ENCODE data around the gene FGF12.

The FGF12 gene

DNA sequence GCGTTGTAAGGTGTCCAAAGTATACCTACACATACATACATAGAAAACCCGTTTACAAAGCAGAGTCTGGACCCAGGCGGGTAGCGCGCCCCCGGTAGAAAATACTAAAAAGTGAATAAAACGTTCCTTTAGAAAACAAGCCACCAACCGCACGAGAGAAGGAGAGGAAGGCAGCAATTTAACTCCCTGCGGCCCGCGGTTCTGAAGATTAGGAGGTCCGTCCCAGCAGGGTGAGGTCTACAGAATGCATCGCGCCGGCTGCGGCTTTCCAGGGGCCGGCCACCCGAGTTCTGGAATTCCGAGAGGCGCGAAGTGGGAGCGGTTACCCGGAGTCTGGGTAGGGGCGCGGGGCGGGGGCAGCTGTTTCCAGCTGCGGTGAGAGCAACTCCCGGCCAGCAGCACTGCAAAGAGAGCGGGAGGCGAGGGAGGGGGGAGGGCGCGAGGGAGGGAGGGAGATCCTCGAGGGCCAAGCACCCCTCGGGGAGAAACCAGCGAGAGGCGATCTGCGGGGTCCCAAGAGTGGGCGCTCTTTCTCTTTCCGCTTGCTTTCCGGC lies 318.6 kb downstream of the FGF12 start:
- no peak for TF ChIP-seq CTCF (IDR thresholded peaks at IDR 0.05)

GRCh38 chr3:192408007-192408646 lies 319.2 kb downstream of the FGF12 start:
- TF ChIP-seq CTCF (IDR thresholded peaks at IDR 0.05) = no peak

GRCh38 chr3:192399767-192400166 lies 327.6 kb downstream of the FGF12 start:
- TF ChIP-seq CTCF (IDR thresholded peaks at IDR 0.05) = no peak

DNA sequence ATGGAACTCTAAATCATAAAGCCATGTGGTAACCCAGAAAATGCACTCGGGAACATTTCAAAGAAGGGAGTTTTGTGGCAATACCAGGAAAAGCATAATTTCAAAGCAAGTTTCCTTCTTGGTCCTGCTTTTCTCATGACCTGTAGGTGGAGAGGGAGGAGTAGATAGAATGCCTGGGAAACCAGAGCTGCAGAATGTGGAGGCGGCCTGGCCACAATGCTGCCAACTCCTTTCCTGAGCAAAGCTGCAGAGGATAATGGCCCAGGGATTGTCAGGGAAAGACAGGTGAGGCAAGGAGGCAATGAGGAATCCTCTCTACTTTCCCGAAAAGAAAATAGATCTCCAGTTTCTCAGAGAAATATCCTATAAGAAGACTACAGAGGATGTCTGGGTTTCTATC lies 330.3 kb downstream of the FGF12 start:
- no peak for TF ChIP-seq CTCF (IDR thresholded peaks at IDR 0.05)

- no peak for TF ChIP-seq CTCF (IDR thresholded peaks at IDR 0.05)
Measured at GRCh38 chr3:192395506-192395905, 331.8 kb downstream of the FGF12 start.

DNA sequence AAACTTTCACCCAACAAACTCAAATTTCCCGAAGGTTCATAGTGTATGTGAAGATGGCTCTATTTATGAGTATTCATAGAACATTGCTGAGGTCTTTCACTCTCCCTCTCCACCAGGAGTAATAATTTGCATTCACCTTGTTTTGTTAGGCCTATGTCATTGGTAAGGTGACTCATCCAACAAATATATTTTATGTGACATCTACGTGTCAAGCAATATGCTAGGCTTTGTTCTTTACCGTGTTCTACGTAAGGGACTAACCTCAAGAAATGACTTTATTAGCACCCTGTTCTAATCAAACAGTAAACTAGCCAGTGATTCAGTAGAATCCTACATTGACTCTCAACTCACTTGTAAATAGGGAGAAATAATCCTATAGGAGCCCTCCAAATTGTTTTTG lies 334.4 kb downstream of the FGF12 start:
- TF ChIP-seq CTCF (IDR thresholded peaks at IDR 0.05) = no peak

- TF ChIP-seq CTCF (IDR thresholded peaks at IDR 0.05) = no peak
Measured at GRCh38 chr3:192382861-192383260, 344.5 kb downstream of the FGF12 start.

DNA sequence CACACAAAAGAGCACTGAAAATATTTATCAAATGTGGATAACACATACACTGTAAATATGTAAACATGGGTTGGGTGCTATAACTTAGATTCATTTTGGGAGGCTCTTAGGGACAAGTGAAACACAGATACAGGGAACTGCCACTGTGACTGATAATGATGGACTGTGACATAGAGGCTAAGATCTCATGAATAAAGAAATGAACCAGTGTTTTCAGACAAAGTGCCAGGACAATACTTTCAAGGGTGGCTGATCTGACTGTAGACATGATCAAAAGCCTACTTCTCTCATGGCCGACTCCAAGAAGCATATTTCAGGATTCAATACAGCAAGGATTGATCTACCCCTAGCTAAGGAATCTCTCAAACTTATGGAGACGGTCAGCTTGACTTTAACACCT lies 353.8 kb downstream of the FGF12 start:
- TF ChIP-seq CTCF (IDR thresholded peaks at IDR 0.05) = no peak
